ENCODE results near the gene POLR2I.
A peak's percentile ranks its signal among the peaks of the same experiment; 100 is the strongest.
"Not testable (repeated sequence)": the region's sequence is repeated elsewhere in the genome, so short reads cannot be mapped to it uniquely, and the experiment has no call there.

POLR2I gene

GRCh38 chr19:36134867-36135266, 20.2 kb upstream of the POLR2I start:
- not testable (repeated sequence) for DNase-seq (ENCODE audit: low read depth)

DNA sequence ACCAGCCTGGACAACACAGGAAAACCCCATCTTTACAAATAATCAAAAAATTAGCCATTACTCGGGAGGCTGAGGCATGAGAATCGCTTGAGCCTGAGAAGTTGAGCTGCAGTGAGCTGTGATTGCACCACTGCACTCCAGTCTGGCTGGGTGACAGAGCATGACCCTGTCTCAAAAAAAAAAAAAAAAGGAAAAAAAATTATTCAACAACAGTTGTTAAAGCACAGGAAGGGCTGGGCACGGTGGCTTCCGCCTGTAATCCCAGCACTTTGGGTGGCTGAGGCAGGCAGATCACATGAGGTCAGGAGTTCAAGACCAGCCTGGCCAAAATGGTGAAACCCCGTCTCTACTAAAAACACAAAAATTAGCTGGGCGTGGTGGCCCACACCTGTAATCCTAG, 16.5 kb upstream of the POLR2I start:
- not testable (repeated sequence) for DNase-seq (ENCODE audit: low read depth)

DNA sequence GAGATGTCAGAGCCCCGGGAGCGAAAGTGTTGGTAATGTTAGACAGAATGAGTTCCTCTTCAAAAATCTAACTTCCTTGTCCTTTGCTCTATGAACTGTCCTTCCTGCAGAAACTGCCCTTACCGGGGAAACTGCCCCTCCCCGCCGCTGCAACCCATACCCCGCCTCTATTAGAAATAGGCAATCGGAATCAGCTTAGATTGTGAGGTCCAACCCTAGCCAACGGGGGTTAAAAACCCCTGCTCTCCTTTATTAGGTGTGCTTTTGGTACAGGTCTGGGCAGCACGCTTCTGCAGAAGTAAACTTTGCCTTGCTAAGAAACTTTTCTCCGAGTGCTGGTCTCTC, 13.7 kb upstream of the POLR2I start:
- DNase-seq (ENCODE audit: low read depth), result no peak

- DNase-seq (ENCODE audit: low read depth), result no peak
These were observed 10.9 kb upstream of the POLR2I start for GRCh38 chr19:36125557-36125956.

- no peak for DNase-seq (ENCODE audit: low read depth)
These were observed 6.9 kb upstream of the POLR2I start for GRCh38 chr19:36121486-36122124.

DNA sequence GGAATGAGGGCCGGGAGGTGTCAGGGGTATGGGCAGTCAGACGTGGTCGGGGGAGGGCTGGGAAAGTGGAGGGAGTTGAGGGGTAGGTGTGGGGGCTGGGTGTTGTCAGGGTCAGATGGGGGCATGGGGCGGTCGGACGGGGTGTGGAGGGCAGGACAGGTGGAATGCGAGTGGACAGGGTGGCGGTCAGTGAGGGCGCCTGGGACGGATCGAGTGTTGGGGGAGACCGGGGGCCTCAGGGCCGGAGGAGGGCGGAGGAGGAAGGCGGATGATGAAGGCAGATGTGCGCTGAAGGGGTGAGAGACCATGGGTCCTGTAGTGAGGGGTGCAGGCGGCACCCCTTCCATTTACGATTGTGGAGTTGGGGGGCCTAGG, 6.3 kb upstream of the POLR2I start:
- DNase-seq (ENCODE audit: low read depth), result no peak

GRCh38 chr19:36120092-36120983, 5.7 kb upstream of the POLR2I start:
- DNase-seq (ENCODE audit: low read depth), result no peak

DNA sequence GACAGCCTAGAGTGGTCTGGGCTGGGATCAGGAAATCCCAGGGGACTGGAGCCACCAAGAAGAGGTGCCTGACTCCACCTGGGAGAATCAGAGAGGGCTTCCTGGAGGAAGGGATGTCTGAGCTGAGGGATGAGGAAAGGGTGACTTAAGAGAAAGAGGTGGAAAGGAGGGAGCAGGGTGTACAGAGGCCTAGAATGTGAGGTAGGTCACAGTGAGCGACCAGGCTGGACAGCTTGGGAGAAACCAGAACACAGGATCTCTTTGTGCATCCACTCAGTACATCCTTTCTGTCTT, 1.6 kb upstream of the POLR2I start:
- DNase-seq (ENCODE audit: low read depth), result no peak

GRCh38 chr19:36115453-36116343, 1.0 kb upstream of the POLR2I start, which contains the start of gene TBCB:
TSS of gene TBCB (plus strand) at chr19:36115468. CDS start at chr19:36115561, 93 bp downstream.
- DNase-seq (ENCODE audit: low read depth), result no peak

DNA sequence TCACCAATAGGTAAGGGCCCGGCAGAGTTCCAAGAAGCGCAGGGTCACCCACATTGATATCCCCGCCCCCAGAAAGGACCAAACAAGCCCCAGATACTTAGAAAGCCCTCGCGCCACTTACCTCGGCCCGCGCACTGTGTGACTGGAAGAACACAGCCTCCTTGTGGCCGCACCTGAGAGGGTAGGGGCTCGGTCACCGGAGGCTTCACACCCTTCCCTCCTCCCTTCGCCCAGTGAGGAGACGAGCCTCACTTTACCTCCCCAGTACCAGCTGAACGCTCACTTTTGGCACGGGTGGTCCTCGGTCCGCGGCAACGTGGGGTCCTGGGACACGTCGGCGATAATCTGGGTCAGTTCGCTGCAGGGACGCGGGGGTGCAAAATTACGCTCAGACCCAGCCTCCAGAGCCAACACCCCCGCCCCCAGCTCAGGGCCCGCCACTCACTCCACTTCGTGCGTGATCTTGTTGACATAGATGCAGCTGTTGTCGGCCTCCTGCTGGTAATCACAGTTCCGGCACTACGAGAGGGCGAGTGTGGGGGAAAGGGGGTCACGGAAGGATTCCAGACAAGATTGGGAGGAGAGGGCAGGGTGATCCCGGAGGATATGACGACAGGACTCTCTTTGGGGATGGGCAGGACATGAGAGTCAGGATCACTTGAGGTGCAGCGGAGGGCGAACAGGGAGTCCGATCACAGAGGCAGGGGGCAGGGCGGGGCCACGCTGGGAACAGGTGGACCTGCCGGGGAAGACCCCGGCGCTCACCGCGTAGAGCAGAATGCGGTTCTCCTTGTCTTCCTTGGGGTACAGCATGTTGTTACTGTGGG, 568 bp downstream of the POLR2I start:
- peak; percentile 55 for DNase-seq (ENCODE audit: low read depth)

DNA sequence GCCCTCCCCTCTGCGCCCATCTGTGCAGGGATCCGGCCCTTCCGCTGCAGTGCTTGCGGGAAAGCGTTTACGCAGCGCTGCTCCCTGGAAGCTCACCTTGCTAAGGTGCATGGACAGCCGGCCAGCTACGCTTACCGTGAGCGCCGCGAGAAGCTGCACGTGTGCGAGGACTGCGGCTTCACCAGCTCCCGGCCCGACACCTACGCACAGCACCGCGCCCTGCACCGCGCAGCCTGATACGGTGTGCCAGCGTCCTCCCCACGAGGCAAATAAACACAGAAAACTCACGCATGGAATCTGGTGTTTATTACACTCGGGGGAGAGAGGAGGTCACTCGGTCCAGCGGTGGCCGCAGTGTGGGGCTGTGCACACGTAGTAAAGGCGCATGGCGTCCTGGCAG, 1.2 kb downstream of the POLR2I start:
- no peak for DNase-seq (ENCODE audit: low read depth)

DNA sequence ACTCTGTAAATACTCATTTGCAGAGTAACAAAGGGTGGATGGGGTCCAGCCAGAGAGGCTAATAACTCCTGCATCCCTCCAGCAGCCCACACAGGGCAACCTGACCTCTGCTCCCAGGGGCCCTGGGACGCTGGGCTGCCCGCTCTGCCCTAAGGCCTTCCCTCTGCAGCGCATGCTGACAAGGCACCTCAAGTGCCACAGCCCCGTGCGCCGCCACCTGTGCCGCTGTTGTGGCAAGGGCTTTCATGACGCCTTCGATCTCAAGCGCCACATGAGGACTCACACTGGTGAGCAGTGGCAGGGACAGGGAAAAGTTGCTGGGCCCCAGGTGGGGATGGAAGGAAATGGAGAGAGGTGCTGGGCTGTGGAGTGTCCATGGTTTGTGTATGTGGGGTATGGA, 2.0 kb downstream of the POLR2I start:
- no peak for DNase-seq (ENCODE audit: low read depth)

GRCh38 chr19:36111200-36111539, 3.5 kb downstream of the POLR2I start:
- DNase-seq (ENCODE audit: low read depth), result no peak

GRCh38 chr19:36110487-36111199, 4.0 kb downstream of the POLR2I start, which contains the start of gene OVOL3:
TSS of gene OVOL3 (plus strand) at chr19:36111143. CDS start at chr19:36111203, 60 bp downstream.
- DNase-seq (ENCODE audit: low read depth), result no peak

DNA sequence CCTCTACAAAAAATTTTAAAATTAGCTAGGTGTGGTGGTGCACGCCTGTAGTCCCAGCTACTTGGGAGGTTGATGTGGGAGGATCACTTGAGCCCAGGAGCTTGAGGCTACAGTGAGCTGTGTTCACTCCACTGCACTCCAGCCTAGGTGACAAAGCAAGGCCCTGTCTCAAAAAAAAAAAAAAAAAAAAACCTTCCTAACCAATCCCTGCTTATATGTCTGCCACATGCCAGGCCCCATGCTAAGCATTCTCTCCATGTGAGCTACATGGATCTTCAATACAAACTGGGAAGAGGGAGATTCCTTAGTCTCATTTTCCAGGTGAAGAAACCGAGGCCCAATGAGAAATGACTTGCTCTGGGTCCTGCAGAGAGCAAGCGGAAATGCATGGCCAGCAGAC, 6.0 kb downstream of the POLR2I start:
- DNase-seq (ENCODE audit: low read depth), result no peak

DNA sequence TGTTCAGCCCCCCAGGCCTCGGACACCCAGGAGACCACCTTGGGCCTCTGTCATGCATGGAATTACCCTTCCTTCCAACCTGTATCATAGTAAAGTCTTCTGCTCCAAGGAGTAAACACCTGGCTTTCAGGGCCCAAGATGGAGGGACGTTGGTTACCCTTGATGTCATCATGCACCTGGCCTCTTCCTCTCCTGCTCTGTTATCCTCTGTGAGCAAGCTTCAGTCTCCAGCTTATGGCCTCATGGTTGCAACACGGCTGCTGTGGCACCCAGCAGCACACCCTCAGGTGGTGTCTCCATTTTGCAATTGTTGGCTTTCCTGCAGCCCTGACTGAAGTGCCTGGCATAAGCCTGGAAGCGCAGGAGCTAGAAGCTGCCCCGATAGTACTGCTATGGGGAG, 7.7 kb downstream of the POLR2I start:
- no peak for DNase-seq (ENCODE audit: low read depth)

- no peak for DNase-seq (ENCODE audit: low read depth)
These were observed 8.2 kb downstream of the POLR2I start for GRCh38 chr19:36106441-36106840.

GRCh38 chr19:36103842-36104552, 10.7 kb downstream of the POLR2I start:
- DNase-seq (ENCODE audit: low read depth), result peak; percentile 9

GRCh38 chr19:36103040-36103626, 11.5 kb downstream of the POLR2I start:
- DNase-seq (ENCODE audit: low read depth), result no peak
